Activated CD4-positive, alpha-beta T cell treated with anti-CD3 and anti-CD28 coated beads, Interleukin-2, amount 50 U/mL, for 48 hours (primary cell): ENCODE measurements around the gene ZCWPW2.
A peak's percentile ranks its signal among the peaks of the same experiment; 100 is the strongest.

ENCODE experiments used
- DNase-seq, 2 experiments: peaks; one replicate each; pipeline ENCODE4 v3.0.0-alpha.2; 2020

Gene ZCWPW2

GRCh38 chr3:28348629-28349468 is at the start of gene ZCWPW2, which contains the start of gene AZI2:
Gene ZCWPW2, plus strand, starts transcription at chr3:28348721. Its CDS starts 64,348 bp downstream, at chr3:28413069.
Gene AZI2, minus strand, starts transcription at chr3:28348824. Its CDS starts 8,207 bp downstream, at chr3:28340617.
- DNase-seq: peak; percentile 93 to 95

- DNase-seq: no peak
These were observed 48.8 kb upstream of the ZCWPW2 start for GRCh38 chr3:28299705-28300104.

GRCh38 chr3:28300345-28300962 is 48.1 kb upstream of the ZCWPW2 start:
- DNase-seq: no peak

- no peak for DNase-seq
These were observed 46.8 kb upstream of the ZCWPW2 start for GRCh38 chr3:28301688-28302087.

GRCh38 chr3:28308196-28308595 is 40.3 kb upstream of the ZCWPW2 start:
- DNase-seq: no peak

- DNase-seq: no peak
These were observed 32.8 kb upstream of the ZCWPW2 start for GRCh38 chr3:28315711-28316110.

GRCh38 chr3:28316226-28316625 is 32.3 kb upstream of the ZCWPW2 start:
- no peak for DNase-seq

GRCh38 chr3:28317438-28318022 is 31.0 kb upstream of the ZCWPW2 start:
- DNase-seq: no peak

GRCh38 chr3:28320981-28321380 is 27.5 kb upstream of the ZCWPW2 start:
- no peak for DNase-seq

GRCh38 chr3:28322464-28322863 is 26.1 kb upstream of the ZCWPW2 start:
- no peak for DNase-seq

GRCh38 chr3:28326458-28326926 is 22.0 kb upstream of the ZCWPW2 start:
- DNase-seq: peak; percentile 4 to 24

GRCh38 chr3:28328188-28329151 is 20.1 kb upstream of the ZCWPW2 start:
- DNase-seq: no peak

GRCh38 chr3:28334552-28334951 is 14.0 kb upstream of the ZCWPW2 start:
- no peak for DNase-seq

GRCh38 chr3:28335246-28335645 is 13.3 kb upstream of the ZCWPW2 start:
- DNase-seq: no peak

- DNase-seq: no peak
These were observed 11.3 kb upstream of the ZCWPW2 start for GRCh38 chr3:28337230-28337629.

GRCh38 chr3:28343144-28343543 is 5.4 kb upstream of the ZCWPW2 start:
- no peak for DNase-seq

- no peak for DNase-seq
These were observed 2.8 kb upstream of the ZCWPW2 start for GRCh38 chr3:28345690-28346089.

- DNase-seq: no peak
These were observed 902 bp upstream of the ZCWPW2 start for GRCh38 chr3:28347374-28348264.

GRCh38 chr3:28348265-28348628 is 274 bp upstream of the ZCWPW2 start:
- DNase-seq: no peak

- no peak for DNase-seq
These were observed 1.0 kb downstream of the ZCWPW2 start for GRCh38 chr3:28349469-28350000.

- no peak for DNase-seq
These were observed 27.9 kb downstream of the ZCWPW2 start for GRCh38 chr3:28376424-28376823.
